Neural progenitor cell (in vitro differentiated cells): ENCODE measurements around the gene SSBP4.

Experiments
- EZH2 ChIP-seq: fragments of 200-600 bp; sonication (generic); IDR thresholded peaks from 2 replicates; pipeline ENCODE4 v1.6.1; 2017; ENCODE audit warnings: antibody characterized with exemption, mild to moderate bottlenecking, moderate library complexity
- EZH2phosphoT487 ChIP-seq: fragments of 200-600 bp; sonication (generic); IDR thresholded peaks from 2 replicates; pipeline ENCODE4 v1.6.1; 2017; ENCODE audit warnings: antibody characterized with exemption
- TF ChIP-seq, protein P1 (sequence below): fragments of 200-600 bp; sonication (generic); IDR thresholded peaks from 2 replicates; pipeline ENCODE4 v1.5.1; 2017; ENCODE audit warnings: antibody characterized with exemption, mild to moderate bottlenecking

DNA sequence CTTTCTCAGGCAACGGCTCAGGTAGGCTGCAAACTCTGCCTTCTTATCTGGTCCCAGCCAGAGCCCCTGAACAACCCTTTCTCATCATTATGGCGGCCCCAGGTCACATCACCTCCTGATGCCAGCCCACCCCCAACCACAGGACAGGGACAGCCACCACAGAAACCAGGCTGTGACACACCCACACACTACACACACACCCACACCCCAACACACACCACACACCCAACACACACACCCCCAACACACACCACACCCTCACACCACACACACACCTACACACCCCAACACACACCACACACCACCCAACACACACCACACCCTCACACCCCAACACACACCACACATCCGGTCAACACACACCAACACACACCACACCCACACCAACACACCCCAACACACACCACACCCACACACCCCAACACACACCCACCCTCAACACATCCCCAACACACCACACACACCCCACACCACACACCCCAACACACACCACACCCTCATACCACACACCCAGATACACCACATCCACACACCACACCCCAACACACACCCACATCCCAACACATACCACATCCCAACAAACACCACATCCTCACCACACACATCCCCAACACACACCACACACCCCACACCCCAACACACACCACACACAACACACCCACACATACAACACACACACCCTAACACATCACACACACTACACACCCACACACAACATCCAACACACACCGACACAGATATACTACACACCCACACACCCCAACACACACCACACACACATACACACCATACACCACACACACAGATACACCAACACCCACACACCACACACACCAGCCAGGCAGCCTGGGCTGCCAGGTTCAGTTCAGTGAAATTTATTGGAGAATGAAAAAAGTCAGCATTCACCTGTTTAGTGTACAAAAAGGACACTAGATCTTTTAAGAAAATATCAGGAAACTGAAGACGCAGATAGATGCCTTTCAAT is 22.9 kb downstream of the SSBP4 start:
- TF ChIP-seq, protein P1, sequence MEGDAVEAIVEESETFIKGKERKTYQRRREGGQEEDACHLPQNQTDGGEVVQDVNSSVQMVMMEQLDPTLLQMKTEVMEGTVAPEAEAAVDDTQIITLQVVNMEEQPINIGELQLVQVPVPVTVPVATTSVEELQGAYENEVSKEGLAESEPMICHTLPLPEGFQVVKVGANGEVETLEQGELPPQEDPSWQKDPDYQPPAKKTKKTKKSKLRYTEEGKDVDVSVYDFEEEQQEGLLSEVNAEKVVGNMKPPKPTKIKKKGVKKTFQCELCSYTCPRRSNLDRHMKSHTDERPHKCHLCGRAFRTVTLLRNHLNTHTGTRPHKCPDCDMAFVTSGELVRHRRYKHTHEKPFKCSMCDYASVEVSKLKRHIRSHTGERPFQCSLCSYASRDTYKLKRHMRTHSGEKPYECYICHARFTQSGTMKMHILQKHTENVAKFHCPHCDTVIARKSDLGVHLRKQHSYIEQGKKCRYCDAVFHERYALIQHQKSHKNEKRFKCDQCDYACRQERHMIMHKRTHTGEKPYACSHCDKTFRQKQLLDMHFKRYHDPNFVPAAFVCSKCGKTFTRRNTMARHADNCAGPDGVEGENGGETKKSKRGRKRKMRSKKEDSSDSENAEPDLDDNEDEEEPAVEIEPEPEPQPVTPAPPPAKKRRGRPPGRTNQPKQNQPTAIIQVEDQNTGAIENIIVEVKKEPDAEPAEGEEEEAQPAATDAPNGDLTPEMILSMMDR = no peak
- TF ChIP-seq EZH2 (no peak), EZH2phosphoT487 (no peak)
